Forelimb muscle (tissue), 1 donor: ENCODE results near the gene YPEL1. TPM values are rescaled to one million over a fixed set of nuclear protein-coding genes. Genes with fewer than 3 reads are reported as not detected.
"Not testable (repeated sequence)": the region's sequence is repeated elsewhere in the genome, so short reads cannot be mapped to it uniquely, and the experiment has no call there.

ENCODE experiments used
- DNase-seq: peaks from one replicate; pipeline ENCODE4 v3.0.0-alpha.2; 2013; ENCODE audit warnings: low read depth
- polyA plus RNA-seq: library from polyadenylated mRNA; unstranded; fragments of 120-200 nt; gene quantifications from one replicate; pipeline ENCODE4 v1.2.1, GENCODE V29; 2013; ENCODE audit not compliant: insufficient read length

YPEL1 gene
- polyA plus RNA-seq, 1 donor = 18.6 TPM

DNA sequence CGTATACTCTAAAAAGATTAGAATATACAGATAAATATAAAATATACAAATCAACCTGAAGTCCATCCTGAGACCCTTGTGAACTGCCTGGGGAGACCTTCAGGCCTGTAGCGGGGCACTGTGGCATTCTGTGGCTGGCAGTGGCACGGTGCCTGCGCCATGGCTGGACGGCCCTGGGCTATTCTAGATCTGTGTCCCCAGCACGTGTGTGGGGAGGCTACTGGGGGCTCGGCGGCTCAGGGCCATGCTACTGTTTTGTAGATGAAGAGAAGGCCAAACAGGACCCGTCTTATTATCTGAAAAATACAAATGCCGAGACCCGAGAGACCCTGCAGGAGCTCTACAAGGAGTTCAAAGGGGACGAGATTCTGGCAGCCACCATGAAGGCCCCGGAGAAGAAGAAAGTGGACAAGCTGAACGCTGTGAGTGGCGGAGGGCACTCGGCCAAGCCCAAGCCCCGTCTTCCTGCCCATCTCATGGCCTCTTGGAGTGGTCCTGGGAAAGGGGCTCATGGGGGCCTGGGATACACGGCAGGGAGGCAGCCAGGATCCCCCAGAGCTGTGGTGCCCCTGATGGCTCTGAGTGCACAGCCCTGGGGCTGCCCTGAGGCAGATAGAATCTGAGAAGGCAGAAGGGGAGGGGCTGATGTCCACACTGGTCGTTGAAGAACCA, 51.0 kb downstream of the YPEL1 start:
- no peak for DNase-seq

DNA sequence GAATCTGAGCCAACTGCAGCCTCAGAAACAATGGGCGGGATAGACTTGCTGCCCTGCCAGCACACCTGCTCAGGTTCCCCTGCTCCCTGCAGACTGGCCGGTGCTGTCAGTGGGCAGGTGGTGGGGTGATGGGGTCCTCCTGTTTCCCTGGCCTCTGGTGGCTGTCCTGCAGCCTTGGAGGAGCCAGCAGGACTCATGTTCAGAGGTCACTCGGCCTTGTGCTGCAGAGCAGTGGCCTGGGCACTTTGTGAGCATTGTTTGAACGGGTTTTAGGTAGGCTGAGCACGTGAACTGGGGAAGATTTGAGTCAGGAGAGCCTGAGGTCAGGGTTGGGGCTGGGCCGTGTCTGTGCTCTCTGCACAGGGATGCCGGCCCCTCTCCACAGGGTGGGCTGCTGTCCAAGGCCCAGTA, 52.2 kb downstream of the YPEL1 start:
- no peak for DNase-seq

DNA sequence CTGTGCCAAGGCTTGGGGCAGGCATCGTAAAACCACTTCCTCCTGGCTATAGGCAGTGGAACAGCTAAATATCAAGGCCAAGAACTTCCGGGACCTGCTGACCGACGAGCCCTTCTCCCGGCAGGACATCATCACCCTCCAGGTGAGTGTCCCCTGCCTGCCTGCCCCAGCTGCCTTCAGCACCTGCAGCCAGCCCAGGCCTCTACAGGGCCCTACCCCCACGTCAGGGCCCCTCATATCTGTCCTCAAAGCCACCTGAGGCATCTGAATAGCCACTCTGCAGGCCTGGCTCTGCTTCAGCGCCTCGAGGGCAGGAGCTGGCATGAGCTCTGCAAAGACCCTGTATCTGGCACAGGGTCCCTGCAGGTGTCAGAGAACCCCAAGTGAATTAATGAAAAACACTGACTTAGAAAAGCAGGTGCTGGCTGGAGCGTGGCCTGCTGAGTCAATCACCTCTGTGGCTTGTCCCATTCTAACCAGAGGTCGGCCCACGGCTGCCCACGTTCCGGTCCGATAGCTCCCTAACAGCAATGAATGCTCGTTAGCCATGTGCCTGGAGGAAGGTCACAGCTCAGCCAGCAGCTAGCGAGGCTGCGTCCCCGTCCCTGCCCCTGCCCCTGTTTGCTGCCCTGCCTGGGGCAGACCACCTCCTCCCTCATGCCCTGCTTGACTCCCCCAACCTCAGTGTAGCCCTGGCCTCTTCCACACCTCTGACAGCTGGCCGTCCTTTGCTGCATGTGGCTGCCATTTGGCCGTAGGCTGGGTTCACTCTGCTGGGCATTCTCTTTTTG, 53.0 kb downstream of the YPEL1 start:
- no peak for DNase-seq

DNA sequence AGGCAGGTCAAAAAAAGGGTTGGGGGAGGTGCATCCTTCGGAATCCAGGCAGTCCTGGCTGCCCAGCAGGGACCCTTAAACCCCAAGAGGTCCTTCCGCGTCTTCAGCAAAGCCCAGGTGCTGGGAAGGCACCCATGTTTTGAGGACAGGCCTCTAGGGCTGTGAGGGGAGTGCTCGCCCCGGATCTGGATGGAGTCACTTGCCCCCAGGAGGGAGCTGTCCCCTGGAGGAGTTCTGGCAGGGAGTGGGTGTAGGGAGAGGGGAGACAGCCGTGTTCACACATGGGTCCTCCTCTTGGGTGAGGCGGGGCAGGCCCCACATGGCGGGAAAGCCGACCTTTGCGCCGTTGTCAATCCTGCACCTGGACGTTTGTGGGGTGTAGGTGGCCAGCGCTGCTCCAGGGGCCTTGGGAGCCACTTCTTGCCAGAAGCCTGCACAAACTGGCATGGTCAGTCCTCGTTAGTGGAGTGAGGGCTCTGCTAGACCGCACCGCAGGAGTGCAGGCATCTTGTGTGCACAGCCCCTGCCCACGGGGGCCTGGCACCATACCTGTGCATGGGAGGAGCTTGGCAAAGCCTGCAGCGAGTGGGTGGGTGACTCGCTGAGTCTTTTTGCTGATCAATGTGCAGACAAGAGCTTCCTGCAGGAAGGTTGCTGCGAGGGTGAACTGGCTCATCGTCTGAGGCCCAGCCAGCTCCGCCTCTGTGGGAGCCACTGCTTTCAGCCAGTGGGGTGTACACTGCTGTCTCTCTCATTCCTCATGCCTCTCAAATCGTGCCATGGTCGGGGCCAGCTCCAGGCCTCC, 53.8 kb downstream of the YPEL1 start:
- no peak for DNase-seq

DNA sequence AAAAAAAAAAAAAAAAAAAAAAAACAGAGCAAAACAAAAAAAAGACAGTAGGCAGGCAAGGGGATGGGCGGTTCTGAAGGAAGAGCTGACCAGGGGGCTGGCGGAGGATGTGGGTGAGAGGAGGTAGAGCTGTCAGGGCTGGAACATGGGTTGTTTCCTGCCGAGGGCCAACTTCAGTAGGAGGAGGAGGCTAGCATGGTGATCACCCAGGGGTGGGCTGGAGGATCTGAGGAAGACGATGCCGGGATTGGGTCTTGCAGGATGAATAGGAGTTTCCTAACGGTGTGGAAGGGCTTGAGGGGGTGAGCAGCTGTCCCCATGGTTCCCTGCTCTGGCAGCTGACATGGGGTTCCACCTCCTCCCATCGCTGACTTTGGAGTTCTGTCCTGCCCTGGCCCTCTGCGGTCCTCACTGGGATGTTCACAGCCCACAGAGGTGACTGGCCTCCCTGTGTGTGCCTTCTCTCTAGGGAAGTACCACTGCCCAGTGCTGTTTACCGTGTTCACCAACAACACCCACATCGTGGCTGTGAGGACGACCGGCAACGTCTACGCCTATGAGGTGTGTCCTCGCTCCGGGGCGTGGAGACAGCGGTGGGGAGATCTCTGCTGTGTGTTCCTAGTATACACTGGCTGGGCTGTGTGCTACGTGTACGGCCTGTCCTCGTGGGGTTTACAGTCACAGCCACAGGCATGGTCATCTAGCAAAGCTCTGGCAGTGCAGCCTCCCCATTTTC, 54.6 kb downstream of the YPEL1 start:
- DNase-seq = no peak

- no peak for DNase-seq
These were observed 56.2 kb downstream of the YPEL1 start for GRCh38 chr22:21679383-21679782.

- not testable (repeated sequence) for DNase-seq
These were observed 56.8 kb downstream of the YPEL1 start for GRCh38 chr22:21678842-21679241.

DNA sequence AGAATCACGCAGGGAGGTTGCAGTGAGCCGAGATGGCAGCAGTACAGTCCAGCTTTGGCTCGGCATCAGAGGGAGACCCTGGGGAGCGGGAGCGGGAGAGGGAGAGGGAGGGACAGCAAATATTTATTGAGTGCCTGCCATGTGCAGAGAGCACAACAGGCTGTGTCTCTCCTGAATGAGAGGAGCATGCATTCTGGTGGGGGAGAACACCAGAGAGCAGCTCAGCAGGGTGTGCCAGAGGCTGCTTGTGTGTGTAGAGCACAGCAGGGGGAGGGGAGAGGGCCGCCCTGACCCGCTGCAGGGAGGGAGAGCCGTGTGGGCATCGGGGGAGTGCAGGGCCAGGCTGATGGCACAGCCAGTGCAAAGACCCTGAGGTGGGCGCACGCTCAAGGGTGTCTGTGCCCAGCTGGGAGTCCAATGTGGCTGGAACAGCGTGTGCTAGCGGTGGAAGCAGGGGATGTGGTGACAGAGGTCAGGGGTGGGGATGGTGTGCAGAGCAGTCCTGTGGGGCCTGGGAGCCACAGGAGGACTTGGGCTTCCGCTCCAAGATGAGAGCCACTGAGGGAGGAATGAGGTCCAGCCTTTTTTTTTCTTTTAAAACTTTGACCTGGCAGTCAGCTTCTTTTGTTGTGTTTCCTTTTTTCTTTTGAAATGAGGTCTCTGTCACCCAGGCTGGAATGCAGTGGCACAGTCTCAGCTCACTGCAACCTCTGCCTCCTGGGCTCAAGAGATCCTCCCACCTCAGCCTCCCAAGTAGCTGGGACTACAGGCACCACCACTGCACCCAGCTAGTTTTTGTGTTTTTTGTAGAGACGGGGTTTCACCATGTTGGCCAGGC, 57.8 kb downstream of the YPEL1 start:
- DNase-seq = no peak

DNA sequence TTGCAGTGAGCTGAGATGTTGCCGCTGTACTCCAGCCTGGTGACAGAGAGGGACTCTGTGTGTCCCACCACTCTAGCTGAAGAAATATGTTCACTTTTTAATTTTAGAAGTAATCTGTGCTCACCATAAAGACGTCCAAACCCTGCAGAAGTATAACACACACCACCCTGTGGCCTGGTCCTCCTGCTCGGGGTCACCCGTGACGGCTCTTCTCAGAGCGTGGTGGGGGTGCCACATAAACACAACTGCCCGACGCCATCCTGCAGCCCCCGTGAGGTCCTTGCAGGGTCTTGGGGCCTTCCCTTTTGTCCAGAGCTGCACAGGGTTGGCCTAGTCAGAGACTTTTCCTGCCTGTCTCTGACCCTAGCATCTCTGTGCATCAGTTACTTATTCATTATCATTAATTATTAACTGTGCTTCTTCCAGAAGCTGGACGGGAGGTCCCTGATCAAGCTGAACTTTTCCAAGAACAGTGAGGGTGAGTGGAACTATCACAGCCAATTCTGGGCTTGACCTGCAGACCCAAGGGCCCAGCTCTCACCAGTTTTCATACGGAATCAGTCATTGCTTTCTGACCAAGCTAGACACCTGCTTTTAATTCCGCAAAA, 60.9 kb downstream of the YPEL1 start:
- no peak for DNase-seq

DNA sequence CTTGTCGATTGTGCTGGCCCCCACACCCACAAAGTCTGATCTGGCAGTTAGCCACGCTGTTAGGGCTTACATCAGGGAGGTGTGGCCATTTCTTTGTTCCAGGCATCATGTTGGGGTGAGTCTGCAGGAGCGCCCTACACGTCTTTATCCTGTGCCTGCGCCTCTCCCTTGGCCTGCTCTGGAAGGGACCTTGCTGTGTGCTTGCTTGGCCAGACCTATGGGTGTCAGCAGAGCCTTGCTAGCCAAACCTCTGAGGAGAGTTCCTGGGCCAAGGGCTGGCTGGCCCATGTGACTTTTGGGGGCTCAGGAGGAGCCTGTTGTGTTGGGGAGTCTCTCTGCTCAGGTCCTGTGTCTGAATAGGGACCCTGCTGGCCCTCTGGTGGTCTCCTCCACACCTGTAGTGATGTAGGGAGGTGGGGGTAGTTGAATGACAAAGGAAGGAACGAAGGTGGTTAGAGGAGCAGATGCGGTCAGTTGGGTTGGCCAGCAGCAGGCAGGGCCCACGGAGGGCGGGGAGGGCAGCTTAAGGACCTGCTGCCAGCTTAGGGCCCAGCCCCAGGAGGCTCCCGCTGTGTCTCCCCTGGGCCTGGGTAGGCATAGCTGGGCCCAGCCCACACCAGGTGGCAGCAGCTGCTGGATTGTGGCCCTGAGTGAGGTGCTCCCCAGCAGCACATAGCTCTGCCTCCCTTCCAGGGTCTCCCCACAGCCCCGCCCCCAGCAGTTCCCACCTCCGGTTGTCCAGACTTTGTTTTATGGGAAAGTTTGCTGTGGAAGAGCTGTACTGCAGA, 61.9 kb downstream of the YPEL1 start:
- no peak for DNase-seq

- no peak for DNase-seq
These were observed 63.4 kb downstream of the YPEL1 start for GRCh38 chr22:21672107-21672629.

DNA sequence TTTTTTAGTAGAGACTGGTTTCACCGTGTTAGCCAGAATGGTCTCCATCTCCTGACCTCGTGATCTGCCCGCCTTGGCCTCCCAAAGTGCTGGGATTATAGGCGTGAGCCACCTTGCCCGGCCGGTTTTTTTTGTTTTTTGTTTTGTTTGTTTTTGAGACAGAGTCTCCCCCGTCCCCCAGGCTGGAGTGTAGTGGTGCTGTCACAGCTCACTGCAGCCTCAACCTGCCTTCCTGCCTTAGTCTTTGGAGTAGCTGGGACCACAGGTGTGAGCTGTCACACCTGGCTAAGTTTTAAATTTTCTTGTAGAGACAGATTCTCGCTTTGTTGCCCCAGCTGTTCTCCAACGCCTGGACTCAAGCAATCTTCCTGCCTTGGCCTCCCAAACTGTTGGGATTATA, 66.6 kb downstream of the YPEL1 start:
- DNase-seq = no peak

DNA sequence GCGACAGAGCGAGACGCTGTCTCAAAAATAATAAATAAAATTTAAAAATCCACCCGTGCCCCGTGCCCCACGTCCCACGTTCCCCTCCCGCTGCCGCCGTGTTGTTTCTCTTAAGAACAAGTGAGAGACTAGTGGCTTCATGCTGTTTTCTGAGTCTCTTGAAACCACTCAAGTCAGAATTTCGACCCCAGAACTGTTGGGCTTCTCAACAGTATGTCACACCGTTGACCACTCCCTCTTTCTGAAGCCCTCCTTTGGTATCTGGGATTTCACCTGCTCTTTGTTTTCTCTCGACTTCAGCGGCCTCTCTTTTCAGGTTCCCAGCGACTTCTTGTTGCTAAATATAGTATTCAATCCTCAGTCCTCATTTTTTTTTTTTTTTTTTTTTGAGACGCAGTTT, 68.8 kb downstream of the YPEL1 start:
- no peak for DNase-seq

DNA sequence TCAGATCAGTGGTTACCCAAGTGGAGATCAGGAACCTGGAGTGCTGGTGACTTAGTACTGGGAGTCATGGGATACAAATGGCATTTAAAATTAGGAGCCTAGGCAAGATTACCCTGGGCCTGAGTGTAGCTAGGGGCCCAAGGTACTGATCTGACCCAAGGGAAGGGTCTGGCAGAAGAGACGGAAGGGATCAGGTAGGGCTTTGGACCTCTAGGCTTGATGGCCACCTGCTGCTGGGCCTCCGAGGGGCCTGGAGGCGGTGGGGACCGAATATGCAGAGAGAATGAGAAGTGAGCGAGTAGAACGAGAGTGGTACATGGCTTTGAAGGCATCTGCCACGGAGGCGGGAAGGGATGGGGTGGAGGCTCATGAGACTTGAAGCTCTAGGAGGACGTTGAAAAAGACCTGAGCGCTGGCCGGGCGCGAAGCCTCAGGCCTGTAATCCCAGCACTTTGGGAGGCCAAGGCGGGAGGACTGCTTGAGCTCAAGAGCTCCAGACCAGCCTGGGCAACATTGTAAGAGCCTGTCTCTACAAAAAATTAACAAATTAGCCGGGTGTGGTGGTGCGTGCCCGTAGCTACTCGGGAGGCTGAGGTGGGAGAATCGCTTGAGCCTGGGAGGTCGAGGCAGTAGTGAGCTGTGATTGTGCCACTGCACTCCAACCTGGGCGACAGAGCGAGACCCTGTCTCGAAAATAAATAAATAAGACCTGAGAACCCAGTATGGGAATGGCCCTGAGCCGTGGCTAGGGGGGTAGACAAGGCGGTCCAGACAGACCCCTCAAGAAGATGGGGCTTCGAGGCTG, 70.3 kb downstream of the YPEL1 start:
- DNase-seq = no peak

DNA sequence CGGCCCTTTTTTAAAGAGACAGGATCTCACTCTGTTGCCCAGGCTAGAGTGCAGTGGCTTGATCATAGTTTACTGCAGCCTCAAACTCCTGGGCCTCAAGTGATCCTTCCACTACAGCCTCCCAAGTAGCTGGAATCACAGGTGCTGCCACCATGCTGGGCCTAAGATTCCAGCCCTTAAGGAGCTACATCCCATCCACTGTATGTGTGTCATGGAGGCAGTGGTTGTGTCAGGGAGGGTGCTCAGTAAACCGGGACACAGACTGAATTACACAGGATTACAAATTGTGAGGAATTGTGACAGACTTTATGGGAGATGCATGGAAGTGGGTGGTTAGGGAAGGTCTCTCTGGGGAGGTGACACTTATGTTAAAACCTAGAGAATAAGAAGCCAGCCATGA, 71.9 kb downstream of the YPEL1 start:
- DNase-seq = no peak

DNA sequence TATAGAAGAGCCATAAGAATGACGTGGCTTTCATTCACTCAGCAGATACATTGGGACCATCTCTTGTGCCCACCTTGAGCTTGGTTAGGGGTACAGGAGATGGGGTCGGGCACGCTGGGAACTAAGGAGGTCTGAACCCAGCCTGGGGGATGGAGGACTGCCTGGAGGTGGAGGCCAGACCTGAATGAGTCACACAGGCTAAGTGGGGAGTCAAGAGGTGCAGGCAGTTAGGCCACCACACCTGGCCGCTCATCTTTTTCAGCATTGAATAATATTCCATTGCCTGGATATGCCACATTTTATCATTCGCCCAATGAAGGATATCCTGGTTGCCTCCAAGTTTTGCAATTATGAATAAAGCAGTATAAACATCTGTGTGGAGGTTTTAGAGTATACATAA, 73.6 kb downstream of the YPEL1 start:
- DNase-seq = no peak

GRCh38 chr22:21660904-21661303, 74.7 kb downstream of the YPEL1 start:
- no peak for DNase-seq

DNA sequence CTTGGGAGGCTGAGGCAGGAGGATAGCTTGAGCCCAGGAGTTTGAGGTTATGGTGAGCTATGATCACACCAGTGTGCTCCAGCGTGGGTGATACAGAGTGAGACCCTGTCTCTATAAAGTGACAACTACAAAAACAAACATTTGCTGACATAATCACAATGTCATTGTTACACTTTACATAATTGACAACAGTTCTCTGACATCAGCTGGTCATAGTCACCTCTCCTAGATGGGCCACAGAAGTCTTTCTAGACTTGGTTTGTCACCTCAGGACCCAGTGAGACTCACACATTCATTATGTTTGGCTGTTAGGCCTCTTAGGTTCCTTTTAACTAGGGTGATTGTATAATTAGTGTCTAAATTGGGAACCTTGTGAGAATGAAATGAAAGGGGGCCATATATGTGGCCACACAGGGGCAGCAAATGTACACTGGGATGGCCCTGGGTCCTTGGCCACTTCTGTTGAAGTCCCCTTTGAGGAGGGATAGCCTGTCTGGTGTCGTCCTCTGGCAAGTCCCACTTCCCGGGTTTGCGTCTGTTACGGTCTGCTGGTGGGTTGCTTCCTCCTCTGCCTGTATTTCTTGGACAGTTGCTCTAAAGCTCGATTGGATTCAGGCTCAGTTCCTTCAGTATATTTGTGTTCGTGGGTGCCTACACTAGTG, 75.6 kb downstream of the YPEL1 start:
- DNase-seq = no peak
